Chondrocyte (in vitro differentiated cells): ENCODE measurements around the gene SCT. TPM values are rescaled to one million over a fixed set of nuclear protein-coding genes. Genes with fewer than 3 reads are reported as not detected.
"Not testable (repeated sequence)": the region's sequence is repeated elsewhere in the genome, so short reads cannot be mapped to it uniquely, and the experiment has no call there.

Experiments used
- DNase-seq: peaks from one replicate; pipeline ENCODE4 v3.0.0; 2021; ENCODE audit warnings: mixed read lengths, low spot score
- H3K27ac Mint-ChIP-seq: one replicate; pipeline ENCODE4 v1.8.0; 2021; ENCODE audit warnings: mild to moderate bottlenecking, moderate library complexity, mixed read lengths; ENCODE audit not compliant: unreplicated experiment
- H3K27me3 Mint-ChIP-seq: 2 replicates; pipeline ENCODE4 v1.8.0; 2021; ENCODE audit warnings: low read depth, mixed read lengths
- H3K36me3 Mint-ChIP-seq: 2 replicates; pipeline ENCODE4 v1.8.0; 2021; ENCODE audit warnings: low read depth, mixed read lengths
- H3K4me1 Mint-ChIP-seq: 2 replicates; pipeline ENCODE4 v1.8.0; 2021; ENCODE audit warnings: low read depth, mild to moderate bottlenecking, mixed read lengths
- H3K4me3 Mint-ChIP-seq: one replicate; pipeline ENCODE4 v1.8.0; 2021; ENCODE audit warnings: mild to moderate bottlenecking, moderate library complexity, mixed read lengths; ENCODE audit not compliant: unreplicated experiment
- H3K9me3 Mint-ChIP-seq: 2 replicates; pipeline ENCODE4 v1.8.0; 2021; ENCODE audit warnings: low read depth, mixed read lengths
- CTCF ChIP-seq: fragments of 200-600 bp; sonication (generic); IDR thresholded peaks from 2 replicates; pipeline ENCODE4 v1.5.0; 2021; ENCODE audit warnings: antibody characterized with exemption, mild to moderate bottlenecking, moderate library complexity
- total RNA-seq: library from RNA; stranded (reverse); gene quantifications from 3 replicates; pipeline ENCODE4 v1.2.1, GENCODE V29; 2021

SCT gene
- total RNA-seq, 1 donor from 2014 or later: 0.72 TPM

DNA sequence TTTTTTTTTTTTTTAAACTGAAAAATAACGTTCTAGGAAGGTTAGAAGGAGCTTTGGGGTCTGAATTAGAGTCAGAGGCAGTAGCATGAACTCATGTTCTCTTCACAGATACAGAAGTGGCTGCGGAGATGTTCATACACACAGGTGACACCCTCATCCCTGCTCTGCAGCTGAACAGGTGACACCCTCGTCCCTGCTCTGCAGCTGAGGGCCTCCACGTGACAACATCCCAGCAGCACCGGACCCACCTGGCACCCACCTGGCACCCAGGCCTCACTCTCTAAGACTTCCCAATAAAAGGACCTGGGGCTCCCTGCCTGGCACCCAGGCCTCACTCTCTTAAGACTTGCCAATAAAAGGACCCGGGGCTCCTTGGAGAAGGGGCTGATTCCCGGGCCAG lies 29.9 kb upstream of the SCT start:
- H3K27me3 Mint-ChIP-seq: no peaks in the 10 kb centered on the region
- H3K9me3 Mint-ChIP-seq: no peaks in the 10 kb centered on the region
- H3K4me1 Mint-ChIP-seq: no peaks in the 10 kb centered on the region
- TF ChIP-seq CTCF: no peak
- H3K36me3 Mint-ChIP-seq: peaks cover 8% of the 10 kb centered on the region
- DNase-seq: no peak
- no peak overlapping the region for H3K4me3 Mint-ChIP-seq
- no peak overlapping the region for H3K27ac Mint-ChIP-seq

GRCh38 chr11:656426-656825 lies 29.4 kb upstream of the SCT start:
- Mint-ChIP-seq H3K27me3 (no peaks in the 10 kb centered on the region), H3K4me3 (no peak overlapping the region), H3K36me3 (peaks cover 7% of the 10 kb centered on the region), H3K27ac (no peak overlapping the region), H3K4me1 (no peaks in the 10 kb centered on the region), H3K9me3 (no peaks in the 10 kb centered on the region)
- no peak for DNase-seq
- no peak for TF ChIP-seq CTCF

DNA sequence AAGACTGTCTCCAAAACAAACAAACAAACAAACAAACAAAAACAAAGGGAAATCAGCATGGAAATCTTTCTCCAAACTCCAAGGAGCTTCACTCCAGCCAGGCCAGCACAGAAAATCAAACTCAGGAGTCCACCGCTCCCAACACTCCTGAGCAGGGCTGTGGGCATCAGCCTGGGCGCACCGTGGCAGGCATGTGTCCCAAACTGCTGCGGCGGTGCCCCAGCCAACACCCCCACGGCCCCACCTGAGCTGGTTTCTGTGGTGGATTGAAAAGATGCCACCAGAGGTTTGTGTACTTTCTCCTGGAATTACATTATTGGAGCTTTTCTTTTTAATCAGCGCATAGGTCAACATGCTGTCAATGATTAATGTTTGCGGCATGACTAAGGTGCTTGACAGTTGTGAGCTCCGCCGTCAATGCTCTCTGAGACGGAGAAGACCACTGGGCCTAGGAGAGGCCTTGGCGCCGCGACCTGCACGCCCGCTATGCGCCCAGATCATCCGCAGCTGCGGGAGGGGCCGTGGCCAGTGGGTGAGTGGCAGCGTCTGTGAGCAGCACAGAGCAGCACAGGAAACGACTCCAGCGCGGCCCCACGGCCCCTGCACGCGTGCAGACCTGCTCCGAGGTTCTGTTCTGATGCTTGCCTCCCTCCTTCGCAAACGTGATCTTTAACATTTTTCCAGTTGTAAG lies 28.2 kb upstream of the SCT start:
- DNase-seq: no peak
- Mint-ChIP-seq H3K36me3 (peaks cover 8% of the 10 kb centered on the region), H3K4me1 (no peaks in the 10 kb centered on the region), H3K27ac (no peak overlapping the region), H3K27me3 (no peaks in the 10 kb centered on the region), H3K9me3 (no peaks in the 10 kb centered on the region), H3K4me3 (no peak overlapping the region)
- TF ChIP-seq CTCF: no peak

GRCh38 chr11:654444-654843 lies 27.5 kb upstream of the SCT start:
- not testable (repeated sequence) for H3K4me3 Mint-ChIP-seq, H3K4me1 Mint-ChIP-seq, H3K27ac Mint-ChIP-seq, H3K27me3 Mint-ChIP-seq, DNase-seq, H3K9me3 Mint-ChIP-seq
- H3K36me3 Mint-ChIP-seq: peaks cover 11% of the 10 kb centered on the region

DNA sequence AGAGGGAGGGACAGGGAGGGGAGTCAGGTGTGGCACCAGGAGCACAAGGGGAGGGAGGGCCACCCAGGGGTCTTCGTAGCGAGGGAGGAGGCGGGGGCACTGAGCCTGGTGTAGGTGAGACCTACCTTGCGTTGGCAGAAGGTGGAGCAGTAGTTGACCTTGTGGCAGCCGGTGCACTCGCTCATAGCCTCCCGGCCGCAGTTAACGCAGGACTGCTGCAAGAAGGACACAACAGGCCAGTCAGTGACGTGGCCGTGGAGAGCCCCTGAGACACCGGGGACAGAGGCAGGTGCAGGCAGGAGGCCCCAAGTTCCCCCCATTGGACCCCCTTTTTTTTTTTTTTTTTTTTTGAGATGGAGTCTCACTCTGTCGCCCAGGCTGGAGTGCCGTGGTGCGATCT lies 26.9 kb upstream of the SCT start:
- Mint-ChIP-seq H3K4me3 (no peak overlapping the region), H3K4me1 (no peaks in the 10 kb centered on the region), H3K27me3 (no peaks in the 10 kb centered on the region), H3K27ac (no peak overlapping the region), H3K36me3 (peaks cover 11% of the 10 kb centered on the region), H3K9me3 (no peaks in the 10 kb centered on the region)
- TF ChIP-seq CTCF: no peak
- no peak for DNase-seq

GRCh38 chr11:653136-653535 lies 26.2 kb upstream of the SCT start:
- H3K4me3 Mint-ChIP-seq: not testable (repeated sequence)

More at GRCh38 chr11:653136-653535, 26.2 kb upstream of the SCT start:
- not testable (repeated sequence) for H3K4me1 Mint-ChIP-seq, DNase-seq, H3K27me3 Mint-ChIP-seq, H3K9me3 Mint-ChIP-seq, H3K27ac Mint-ChIP-seq
- peaks cover 12% of the 10 kb centered on the region for H3K36me3 Mint-ChIP-seq
